ENCODE data around the gene CTAG2.
"Not testable (repeated sequence)": the region's sequence is repeated elsewhere in the genome, so short reads cannot be mapped to it uniquely, and the experiment has no call there.

Gene CTAG2

GRCh38 chrX:154653413-154653812 is at the start of gene CTAG2:
Gene CTAG2 (minus strand): TSS chrX:154653579. CDS start chrX:154653515, 64 bp downstream.
- in situ Hi-C loops (cut with HindIII; ENCODE audit: low sequenced_read_pairs), result not testable (repeated sequence)

GRCh38 chrX:154698630-154699248 is 45.4 kb upstream of the CTAG2 start:
- in situ Hi-C loops (cut with HindIII; ENCODE audit: low sequenced_read_pairs), result no loop called here

GRCh38 chrX:154696676-154697045 is 43.3 kb upstream of the CTAG2 start:
- in situ Hi-C loops (cut with HindIII; ENCODE audit: low sequenced_read_pairs), result no loop called here

GRCh38 chrX:154695911-154696675 is 42.7 kb upstream of the CTAG2 start:
- in situ Hi-C loops (cut with HindIII; ENCODE audit: low sequenced_read_pairs), result no loop called here

- in situ Hi-C loops (cut with HindIII; ENCODE audit: low sequenced_read_pairs), result no loop called here
These were observed 40.0 kb upstream of the CTAG2 start for GRCh38 chrX:154693394-154693793.

- in situ Hi-C loops (cut with HindIII; ENCODE audit: low sequenced_read_pairs), result not testable (repeated sequence)
These were observed 37.1 kb upstream of the CTAG2 start for GRCh38 chrX:154690438-154690837.

- in situ Hi-C loops (cut with HindIII; ENCODE audit: low sequenced_read_pairs), result not testable (repeated sequence)
These were observed 18.7 kb upstream of the CTAG2 start for GRCh38 chrX:154672084-154672483.

GRCh38 chrX:154670848-154671247 is 17.5 kb upstream of the CTAG2 start:
- in situ Hi-C loops (cut with HindIII; ENCODE audit: low sequenced_read_pairs), result not testable (repeated sequence)

- in situ Hi-C loops (cut with HindIII; ENCODE audit: low sequenced_read_pairs), result no loop called here
These were observed 8.5 kb upstream of the CTAG2 start for GRCh38 chrX:154661899-154662298.

- in situ Hi-C loops (cut with HindIII; ENCODE audit: low sequenced_read_pairs), result no loop called here
These were observed 7.8 kb upstream of the CTAG2 start for GRCh38 chrX:154661170-154661569.

- in situ Hi-C loops (cut with HindIII; ENCODE audit: low sequenced_read_pairs), result no loop called here
These were observed 7.2 kb upstream of the CTAG2 start for GRCh38 chrX:154660541-154660940.

- in situ Hi-C loops (cut with HindIII; ENCODE audit: low sequenced_read_pairs), result no loop called here
These were observed 5.6 kb upstream of the CTAG2 start for GRCh38 chrX:154658957-154659356.

- in situ Hi-C loops (cut with HindIII; ENCODE audit: low sequenced_read_pairs), result no loop called here
These were observed 4.8 kb upstream of the CTAG2 start for GRCh38 chrX:154658187-154658586.

- in situ Hi-C loops (cut with HindIII; ENCODE audit: low sequenced_read_pairs), result no loop called here
These were observed 3.9 kb upstream of the CTAG2 start for GRCh38 chrX:154657226-154657805.

- in situ Hi-C loops (cut with HindIII; ENCODE audit: low sequenced_read_pairs), result no loop called here
These were observed 2.4 kb upstream of the CTAG2 start for GRCh38 chrX:154655786-154656185.

- in situ Hi-C loops (cut with HindIII; ENCODE audit: low sequenced_read_pairs), result no loop called here
These were observed 2.0 kb upstream of the CTAG2 start for GRCh38 chrX:154655346-154655745.

GRCh38 chrX:154654925-154655324 is 1.5 kb upstream of the CTAG2 start:
- in situ Hi-C loops (cut with HindIII; ENCODE audit: low sequenced_read_pairs), result no loop called here

- in situ Hi-C loops (cut with HindIII; ENCODE audit: low sequenced_read_pairs), result no loop called here
These were observed 993 bp upstream of the CTAG2 start for GRCh38 chrX:154654372-154654771.

- in situ Hi-C loops (cut with HindIII; ENCODE audit: low sequenced_read_pairs), result no loop called here
These were observed 354 bp downstream of the CTAG2 start for GRCh38 chrX:154653048-154653401.

- in situ Hi-C loops (cut with HindIII; ENCODE audit: low sequenced_read_pairs), result no loop called here
These were observed 900 bp downstream of the CTAG2 start for GRCh38 chrX:154652311-154653047.

GRCh38 chrX:154650221-154650510 is 3.2 kb downstream of the CTAG2 start:
- in situ Hi-C loops (cut with HindIII; ENCODE audit: low sequenced_read_pairs), result no loop called here

All from endothelial cell of hepatic sinusoid (primary cell).